ENCODE measurements around the gene ZNF12.
"Not testable (repeated sequence)": the region's sequence is repeated elsewhere in the genome, so short reads cannot be mapped to it uniquely, and the experiment has no call there.

The ZNF12 gene

DNA sequence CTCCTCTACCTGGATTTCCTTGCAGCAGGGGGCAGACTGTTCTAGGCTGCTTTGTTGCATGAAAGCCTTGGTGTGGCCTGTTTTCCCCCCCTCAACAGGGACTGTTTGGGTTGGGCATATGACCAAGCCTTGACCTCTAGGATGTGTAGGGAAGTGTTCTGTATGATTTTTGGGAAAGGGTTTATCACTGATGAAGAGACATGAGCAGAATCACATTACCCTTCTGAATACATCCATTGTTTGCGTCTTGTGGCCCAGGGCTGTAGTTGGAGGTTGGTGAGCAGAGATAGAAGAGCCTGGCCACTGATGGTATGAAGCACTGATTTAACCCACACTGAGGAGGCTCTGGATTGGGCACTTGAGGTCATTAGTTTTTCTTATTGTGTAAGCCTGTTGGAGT, 26.6 kb downstream of the ZNF12 start:
- TF ChIP-seq, protein P1, sequence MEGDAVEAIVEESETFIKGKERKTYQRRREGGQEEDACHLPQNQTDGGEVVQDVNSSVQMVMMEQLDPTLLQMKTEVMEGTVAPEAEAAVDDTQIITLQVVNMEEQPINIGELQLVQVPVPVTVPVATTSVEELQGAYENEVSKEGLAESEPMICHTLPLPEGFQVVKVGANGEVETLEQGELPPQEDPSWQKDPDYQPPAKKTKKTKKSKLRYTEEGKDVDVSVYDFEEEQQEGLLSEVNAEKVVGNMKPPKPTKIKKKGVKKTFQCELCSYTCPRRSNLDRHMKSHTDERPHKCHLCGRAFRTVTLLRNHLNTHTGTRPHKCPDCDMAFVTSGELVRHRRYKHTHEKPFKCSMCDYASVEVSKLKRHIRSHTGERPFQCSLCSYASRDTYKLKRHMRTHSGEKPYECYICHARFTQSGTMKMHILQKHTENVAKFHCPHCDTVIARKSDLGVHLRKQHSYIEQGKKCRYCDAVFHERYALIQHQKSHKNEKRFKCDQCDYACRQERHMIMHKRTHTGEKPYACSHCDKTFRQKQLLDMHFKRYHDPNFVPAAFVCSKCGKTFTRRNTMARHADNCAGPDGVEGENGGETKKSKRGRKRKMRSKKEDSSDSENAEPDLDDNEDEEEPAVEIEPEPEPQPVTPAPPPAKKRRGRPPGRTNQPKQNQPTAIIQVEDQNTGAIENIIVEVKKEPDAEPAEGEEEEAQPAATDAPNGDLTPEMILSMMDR (IDR thresholded peaks at IDR 0.05; ENCODE audit: low read depth, low read length), result no peak
- TF ChIP-seq POLR2A (IDR thresholded peaks at IDR 0.05; ENCODE audit: extremely low read depth, insufficient read length) (no peak), MYC (IDR thresholded peaks at IDR 0.05; ENCODE audit: low read depth, low read length) (no peak)
- TF ChIP-seq, protein P2, sequence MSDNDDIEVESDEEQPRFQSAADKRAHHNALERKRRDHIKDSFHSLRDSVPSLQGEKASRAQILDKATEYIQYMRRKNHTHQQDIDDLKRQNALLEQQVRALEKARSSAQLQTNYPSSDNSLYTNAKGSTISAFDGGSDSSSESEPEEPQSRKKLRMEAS (IDR thresholded peaks at IDR 0.05; ENCODE audit: low read depth, low read length), result no peak
- H3K4me3 ChIP-seq (ENCODE audit: low read depth, low read length), result no peak overlapping the region
- no peak for DNase-seq (ENCODE audit: low read depth)

DNA sequence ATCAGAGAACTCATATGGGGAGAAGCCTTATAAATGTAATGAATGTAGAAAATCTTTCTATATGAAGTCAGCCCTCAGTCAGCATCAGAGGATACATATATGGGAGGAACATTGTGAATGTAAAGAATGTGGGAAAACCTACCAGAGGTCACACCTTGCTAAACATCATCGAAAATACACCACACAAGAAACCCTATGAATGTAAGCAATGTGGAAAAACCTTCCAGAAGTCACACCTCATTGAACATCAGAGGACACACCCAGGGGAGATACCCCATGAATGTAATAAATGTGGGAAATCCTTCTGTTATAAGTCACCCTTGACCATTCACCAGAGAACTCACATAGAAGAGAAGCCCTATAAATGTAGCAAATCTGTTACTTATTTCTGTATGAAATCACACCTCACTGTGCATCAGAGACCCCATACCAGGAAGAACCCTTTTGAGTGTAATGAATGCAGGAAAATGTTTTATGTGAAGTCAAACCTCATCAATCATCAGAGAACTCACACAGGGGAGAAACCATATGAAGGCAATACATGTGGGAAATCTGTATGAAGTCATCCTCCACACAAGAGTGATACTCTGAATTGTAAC, 30.8 kb downstream of the ZNF12 start:
- DNase-seq (ENCODE audit: low read depth), result no peak
- H3K4me3 ChIP-seq (ENCODE audit: low read depth, low read length), result no peak overlapping the region
- TF ChIP-seq POLR2A (IDR thresholded peaks at IDR 0.05; ENCODE audit: extremely low read depth, insufficient read length) (no peak), MYC (IDR thresholded peaks at IDR 0.05; ENCODE audit: low read depth, low read length) (no peak)
- TF ChIP-seq, protein P1 (IDR thresholded peaks at IDR 0.05; ENCODE audit: low read depth, low read length), result no peak
- TF ChIP-seq, protein P2 (IDR thresholded peaks at IDR 0.05; ENCODE audit: low read depth, low read length), result no peak

DNA sequence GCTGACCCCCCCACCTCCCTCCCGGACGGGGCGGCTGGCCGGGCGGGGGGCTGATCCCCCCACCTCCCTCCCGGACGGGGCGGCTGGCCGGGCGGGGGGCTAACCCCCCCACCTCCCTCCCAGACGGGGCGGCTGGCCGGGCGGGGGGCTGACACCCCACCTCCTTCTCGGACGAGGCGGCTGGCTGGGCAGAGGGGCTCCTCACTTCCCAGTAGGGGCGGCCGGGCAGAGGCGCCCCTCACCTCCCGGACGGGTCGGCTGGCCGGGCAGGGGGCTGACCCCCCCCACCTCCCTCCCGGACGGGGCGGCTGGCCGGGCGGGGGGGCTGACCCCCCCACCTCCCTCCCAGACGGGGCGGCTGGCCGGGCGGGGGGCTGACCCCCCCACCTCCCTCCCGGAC, 35.9 kb downstream of the ZNF12 start:
- not testable (repeated sequence) for DNase-seq (ENCODE audit: low read depth)

DNA sequence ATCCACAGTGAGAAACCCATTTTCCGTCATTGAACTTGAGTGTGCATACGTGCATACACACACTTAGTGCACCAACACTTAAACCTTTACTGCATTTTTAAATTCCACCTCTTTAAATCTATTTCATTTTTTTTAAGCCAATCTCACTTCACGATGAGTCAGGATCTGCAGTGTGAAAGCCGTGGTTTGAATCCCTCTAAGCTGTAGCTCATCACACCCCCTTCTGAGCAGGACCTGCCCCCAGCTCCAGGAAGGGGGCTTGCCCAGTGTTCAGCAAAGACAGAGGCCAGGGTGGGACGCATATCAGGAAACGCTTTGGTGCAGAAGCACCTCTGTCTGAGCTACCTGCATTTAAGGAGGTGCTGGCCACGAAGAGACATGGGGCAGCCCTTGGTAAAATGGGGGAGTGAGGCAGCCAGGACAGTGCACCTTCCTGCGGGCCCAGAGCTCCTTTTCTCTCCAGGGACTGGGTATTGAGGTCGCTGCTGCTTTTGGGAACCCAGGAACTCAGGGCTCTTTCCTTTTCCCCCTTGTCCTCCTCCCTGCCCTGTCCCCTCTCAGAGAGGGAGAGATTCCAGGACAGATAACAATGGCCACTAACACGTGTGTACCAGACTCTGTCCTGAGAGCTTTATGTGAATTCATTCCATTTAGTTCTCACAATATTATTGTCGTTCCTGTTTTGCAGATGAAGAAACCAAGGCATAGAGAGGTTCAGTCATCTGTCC, 48.0 kb downstream of the ZNF12 start:
- peak; percentile 31 for DNase-seq (ENCODE audit: low read depth)
- TF ChIP-seq, protein P1 (IDR thresholded peaks at IDR 0.05; ENCODE audit: low read depth, low read length), result no peak
- TF ChIP-seq POLR2A (IDR thresholded peaks at IDR 0.05; ENCODE audit: extremely low read depth, insufficient read length) (no peak), MYC (IDR thresholded peaks at IDR 0.05; ENCODE audit: low read depth, low read length) (no peak)
- TF ChIP-seq, protein P2 (IDR thresholded peaks at IDR 0.05; ENCODE audit: low read depth, low read length), result no peak
- H3K4me3 ChIP-seq (ENCODE audit: low read depth, low read length), result no peak overlapping the region

More for the DNA sequence above, 35.9 kb downstream of the ZNF12 start:
- H3K4me3 ChIP-seq (ENCODE audit: low read depth, low read length), result not testable (repeated sequence)

DNA sequence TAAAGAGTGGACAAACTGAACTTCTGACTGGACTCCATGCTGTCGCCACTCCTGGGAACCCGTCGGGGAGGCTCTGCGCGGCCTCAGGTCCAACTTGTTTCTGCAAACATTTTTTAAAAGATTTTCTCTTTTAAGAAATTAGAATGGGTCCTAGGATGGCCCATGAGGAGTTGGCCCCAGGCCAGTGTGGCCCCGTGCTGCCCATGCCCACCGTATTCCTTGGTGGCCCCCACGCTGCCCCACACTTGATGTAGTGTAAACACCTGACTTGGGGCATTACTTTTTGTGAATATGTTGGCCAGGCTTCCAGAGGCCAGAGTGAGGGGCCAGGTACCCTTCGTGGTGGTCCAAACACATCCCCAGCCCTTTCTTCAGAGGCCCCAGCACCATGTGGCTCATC, 50.3 kb downstream of the ZNF12 start:
- TF ChIP-seq MYC (IDR thresholded peaks at IDR 0.05; ENCODE audit: low read depth, low read length), result no peak
- TF ChIP-seq POLR2A (IDR thresholded peaks at IDR 0.05; ENCODE audit: extremely low read depth, insufficient read length), result no peak
- TF ChIP-seq, protein P2 (IDR thresholded peaks at IDR 0.05; ENCODE audit: low read depth, low read length), result no peak
- TF ChIP-seq, protein P1 (IDR thresholded peaks at IDR 0.05; ENCODE audit: low read depth, low read length), result no peak
- H3K4me3 ChIP-seq (ENCODE audit: low read depth, low read length), result no peak overlapping the region

DNA sequence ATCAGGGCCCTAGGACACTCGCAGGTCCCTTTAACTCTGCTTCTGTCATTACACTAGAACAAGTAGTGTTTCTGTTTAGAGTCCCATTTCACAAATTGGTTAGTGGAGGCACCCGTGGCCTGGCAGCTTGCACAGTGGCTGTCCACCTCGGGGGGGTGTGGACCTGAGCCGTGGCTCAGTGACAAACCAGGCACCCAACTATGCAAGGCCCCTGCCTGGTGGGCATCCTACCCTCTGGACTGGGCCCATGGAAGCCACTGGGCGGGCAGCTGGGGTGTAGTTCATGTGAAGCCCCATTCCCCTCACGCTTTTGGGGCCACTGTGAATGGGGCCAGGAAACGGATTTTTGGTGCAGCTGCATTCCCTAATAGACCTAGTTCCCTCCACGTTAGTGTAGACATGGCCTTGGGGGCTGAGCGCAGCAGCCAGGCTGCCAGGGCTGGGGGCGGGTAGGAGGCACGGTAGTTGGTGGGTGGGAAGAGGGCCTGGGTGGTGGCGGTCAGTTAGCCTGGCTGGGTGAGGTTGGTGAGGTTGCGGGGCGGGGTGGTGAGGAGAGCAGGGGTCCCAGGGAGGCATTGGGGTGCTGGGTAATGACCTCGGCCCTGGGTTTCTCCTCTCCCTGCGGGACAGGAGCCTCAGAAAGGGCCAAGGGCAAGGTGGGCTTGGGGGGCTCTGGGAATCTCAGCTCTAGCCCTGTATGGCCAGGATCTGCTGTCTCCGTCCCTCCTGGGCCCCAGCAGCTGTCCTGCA, 50.9 kb downstream of the ZNF12 start:
- TF ChIP-seq, protein P2 (IDR thresholded peaks at IDR 0.05; ENCODE audit: low read depth, low read length), result no peak
- TF ChIP-seq, protein P1 (IDR thresholded peaks at IDR 0.05; ENCODE audit: low read depth, low read length), result no peak
- TF ChIP-seq MYC (IDR thresholded peaks at IDR 0.05; ENCODE audit: low read depth, low read length) (no peak), POLR2A (IDR thresholded peaks at IDR 0.05; ENCODE audit: extremely low read depth, insufficient read length) (no peak)
- no peak for DNase-seq (ENCODE audit: low read depth)
- H3K4me3 ChIP-seq (ENCODE audit: low read depth, low read length), result no peak overlapping the region

More for the DNA sequence above, 50.3 kb downstream of the ZNF12 start:
- DNase-seq (ENCODE audit: low read depth), result no peak
